Osteoblast (primary cell): ENCODE measurements around the gene FAM72A. TPM values are rescaled to one million over a fixed set of nuclear protein-coding genes. Genes with fewer than 3 reads are reported as not detected.

Experiments
- DNase-seq: peaks from one replicate; pipeline ENCODE4 v3.0.0; 2011; ENCODE audit warnings: low spot score, mixed read lengths; ENCODE audit not compliant: insufficient read length; ENCODE audit errors: missing footprints
- H2AFZ ChIP-seq: 2 replicates; pipeline ENCODE4 v1.6.0; 2011; ENCODE audit warnings: mild to moderate bottlenecking, low read length
- H3K27ac ChIP-seq: 2 replicates; pipeline ENCODE4 v1.5.1; 2011; ENCODE audit warnings: mild to moderate bottlenecking, low read depth, low read length, moderate library complexity
- H3K27me3 ChIP-seq: 2 replicates; pipeline ENCODE4 v1.6.0; 2012; ENCODE audit warnings: mild to moderate bottlenecking, control low read depth, inconsistent platforms, low read length, moderate library complexity; ENCODE audit not compliant: insufficient read depth
- H3K36me3 ChIP-seq: 2 replicates; pipeline ENCODE4 v1.5.1; 2011; ENCODE audit warnings: mild to moderate bottlenecking, low read length, control low read depth, moderate library complexity; ENCODE audit not compliant: insufficient read depth
- H3K4me1 ChIP-seq: 2 replicates; pipeline ENCODE4 v1.5.1; 2011; ENCODE audit warnings: mild to moderate bottlenecking, low read length, control low read depth, moderate library complexity; ENCODE audit not compliant: insufficient read depth
- H3K4me2 ChIP-seq: 2 replicates; pipeline ENCODE4 v1.6.0; 2011; ENCODE audit warnings: mild to moderate bottlenecking, low read length; ENCODE audit not compliant: insufficient read depth
- H3K4me3 ChIP-seq: fragments of 200-600 bp; sonication (generic); 3 replicates; pipeline ENCODE4 v1.5.1; 2012; ENCODE audit warnings: mild to moderate bottlenecking, low read length, inconsistent platforms; ENCODE audit not compliant: insufficient read depth
- H3K79me2 ChIP-seq: 2 replicates; pipeline ENCODE4 v1.6.0; 2012; ENCODE audit warnings: mild to moderate bottlenecking, low read length, control low read depth, inconsistent platforms; ENCODE audit not compliant: insufficient read depth
- H3K9me3 ChIP-seq: 2 replicates; pipeline ENCODE4 v1.5.1; 2011; ENCODE audit warnings: low read depth, low read length, control low read depth
- H4K20me1 ChIP-seq: 2 replicates; pipeline ENCODE4 v1.6.0; 2012; ENCODE audit warnings: mild to moderate bottlenecking, low read length, control low read depth; ENCODE audit not compliant: insufficient read depth
- CTCF ChIP-seq: IDR thresholded peaks from 2 replicates; pipeline ENCODE4 v1.5.1; 2011; ENCODE audit warnings: mild to moderate bottlenecking, low read depth, low read length, moderate library complexity; ENCODE audit errors: extremely low read depth
- total RNA-seq: library from RNA; depleted of rRNA; stranded (reverse); fragments of >200 nt; gene quantifications from 2 replicates; pipeline ENCODE4 v1.2.3, GENCODE V29; 2012

FAM72A gene
- total RNA-seq, 1 donor = 2.2 TPM

GRCh38 chr1:206145771-206146290, 56.8 kb downstream of the FAM72A start:
- H4K20me1 ChIP-seq = no peaks in the 10 kb centered on the region
- peaks cover 54% of the 10 kb centered on the region for H3K27me3 ChIP-seq
- DNase-seq = no peak
- H2AFZ ChIP-seq = no peak overlapping the region
- no peak overlapping the region for H3K4me3 ChIP-seq
- no peak for TF ChIP-seq CTCF
- no peak overlapping the region for H3K27ac ChIP-seq
- H3K4me1 ChIP-seq = no peaks in the 10 kb centered on the region
- no peaks in the 10 kb centered on the region for H3K36me3 ChIP-seq
- H3K9me3 ChIP-seq = no peaks in the 10 kb centered on the region
- no peaks in the 10 kb centered on the region for H3K79me2 ChIP-seq
- no peak overlapping the region for H3K4me2 ChIP-seq

- no peak for DNase-seq
- Histone ChIP-seq H3K36me3 (no peaks in the 10 kb centered on the region), H3K27me3 (peaks cover 66% of the 10 kb centered on the region), H2AFZ (no peak overlapping the region), H3K4me1 (no peaks in the 10 kb centered on the region), H3K79me2 (no peaks in the 10 kb centered on the region), H3K4me2 (no peak overlapping the region), H3K27ac (no peak overlapping the region), H4K20me1 (no peaks in the 10 kb centered on the region), H3K9me3 (no peaks in the 10 kb centered on the region), H3K4me3 (no peak overlapping the region)
- TF ChIP-seq CTCF = no peak
These were observed 58.0 kb downstream of the FAM72A start for GRCh38 chr1:206144605-206145004.

GRCh38 chr1:206143537-206144172, 59.0 kb downstream of the FAM72A start:
- Histone ChIP-seq H3K36me3 (no peaks in the 10 kb centered on the region), H3K27ac (no peak overlapping the region), H2AFZ (no peak overlapping the region), H4K20me1 (no peaks in the 10 kb centered on the region), H3K4me3 (no peak overlapping the region), H3K79me2 (no peaks in the 10 kb centered on the region), H3K4me1 (no peaks in the 10 kb centered on the region), H3K27me3 (peaks cover 67% of the 10 kb centered on the region), H3K4me2 (no peak overlapping the region), H3K9me3 (no peaks in the 10 kb centered on the region)
- no peak for TF ChIP-seq CTCF
- DNase-seq = no peak

- no peaks in the 10 kb centered on the region for H3K4me1 ChIP-seq
- H3K9me3 ChIP-seq = no peaks in the 10 kb centered on the region
- H3K4me3 ChIP-seq = no peak overlapping the region
- TF ChIP-seq CTCF = no peak
- H3K36me3 ChIP-seq = no peaks in the 10 kb centered on the region
- no peak overlapping the region for H2AFZ ChIP-seq
- H3K27me3 ChIP-seq = peaks cover 73% of the 10 kb centered on the region
- DNase-seq = no peak
- no peaks in the 10 kb centered on the region for H4K20me1 ChIP-seq
- no peak overlapping the region for H3K4me2 ChIP-seq
- no peaks in the 10 kb centered on the region for H3K79me2 ChIP-seq
- H3K27ac ChIP-seq = no peak overlapping the region
These were observed 59.9 kb downstream of the FAM72A start for GRCh38 chr1:206142770-206143169.
